MG63 (cell line): ENCODE data around the gene RGPD3. TPM values are rescaled to one million over a fixed set of nuclear protein-coding genes. Genes with fewer than 3 reads are reported as not detected.
"Not testable (repeated sequence)": the region's sequence is repeated elsewhere in the genome, so short reads cannot be mapped to it uniquely, and the experiment has no call there.

Experiments
- DNase-seq: peaks from one replicate; pipeline ENCODE4 v3.0.0-alpha.2; 2020
- H3K27me3 ChIP-seq: fragments of 250-450 bp; sonication (Bioruptor Pico); 2 replicates; pipeline ENCODE4 v1.5.1; 2020; ENCODE audit warnings: mild to moderate bottlenecking, moderate library complexity
- H3K36me3 ChIP-seq: fragments of 250-450 bp; sonication (Bioruptor Pico); 2 replicates; pipeline ENCODE4 v1.5.1; 2020; ENCODE audit warnings: mild to moderate bottlenecking, moderate library complexity
- H3K4me3 ChIP-seq: fragments of 250-450 bp; sonication (Bioruptor Pico); 2 replicates; pipeline ENCODE4 v1.5.1; 2020; ENCODE audit warnings: mild to moderate bottlenecking, moderate library complexity
- H3K9me3 ChIP-seq: fragments of 250-450 bp; sonication (Bioruptor Pico); 2 replicates; pipeline ENCODE4 v1.5.1; 2020; ENCODE audit warnings: mild to moderate bottlenecking, moderate library complexity
- total RNA-seq: library from RNA; depleted of rRNA; stranded (reverse); fragments of >200 nt; shearing (Covaris generic); gene quantifications from 2 replicates; pipeline ENCODE4 v1.2.3, GENCODE V29; 2014; ENCODE audit warnings: low replicate concordance; rRNA removed

The RGPD3 gene
- 0.07 TPM in 2 replicates for total RNA-seq

DNA sequence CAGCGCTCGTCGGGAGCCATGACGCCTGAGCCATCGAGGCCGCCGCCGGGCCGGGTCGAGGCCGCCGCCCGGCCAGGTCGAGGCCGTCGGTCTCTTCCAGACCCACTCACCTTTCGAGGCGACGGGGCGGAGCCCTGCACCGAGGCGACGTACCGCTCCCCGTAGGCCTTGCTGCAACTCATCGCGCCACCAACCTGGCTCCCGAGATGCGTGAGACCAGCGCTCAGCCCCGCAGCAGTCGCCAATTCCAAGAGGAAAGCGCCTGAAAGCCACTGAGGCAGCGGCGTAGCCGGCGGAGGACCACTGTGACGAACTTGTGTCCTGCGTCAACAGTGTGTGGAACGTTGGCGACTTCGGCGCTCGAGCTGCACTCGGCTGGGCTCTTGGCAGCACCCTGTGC, at the start of gene RGPD3:
RGPD3 (minus strand) TSS at position 307 of the 400 bp plus-strand sequence; CDS start at position 182, 125 bp downstream.
- H3K36me3 ChIP-seq, H3K27me3 ChIP-seq, H3K9me3 ChIP-seq, H3K4me3 ChIP-seq, DNase-seq: not testable (repeated sequence)

DNA sequence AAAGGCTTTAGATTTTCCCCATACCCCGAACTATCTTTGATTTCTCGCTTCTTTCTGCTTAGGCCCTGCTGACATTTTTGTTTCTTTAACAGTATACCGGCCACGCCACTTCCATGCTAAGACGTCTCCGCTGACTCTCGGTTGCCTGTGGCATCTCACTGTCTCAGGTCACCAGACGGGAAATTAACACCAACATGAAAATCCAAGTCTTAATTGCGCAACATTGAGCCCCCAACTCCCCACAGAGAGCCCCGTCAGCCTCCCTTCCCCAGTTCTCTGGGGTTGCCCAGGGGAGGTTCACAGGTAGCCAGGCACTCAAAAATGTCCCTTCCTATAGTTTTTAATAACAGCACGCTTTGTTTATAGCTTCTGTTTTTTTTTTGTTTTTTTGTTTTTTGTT, 49.1 kb upstream of the RGPD3 start:
- H3K36me3 ChIP-seq, result no peaks in the 10 kb centered on the region
- H3K9me3 ChIP-seq, result no peaks in the 10 kb centered on the region
- no peak overlapping the region for H3K4me3 ChIP-seq
- no peaks in the 10 kb centered on the region for H3K27me3 ChIP-seq
- no peak for DNase-seq

DNA sequence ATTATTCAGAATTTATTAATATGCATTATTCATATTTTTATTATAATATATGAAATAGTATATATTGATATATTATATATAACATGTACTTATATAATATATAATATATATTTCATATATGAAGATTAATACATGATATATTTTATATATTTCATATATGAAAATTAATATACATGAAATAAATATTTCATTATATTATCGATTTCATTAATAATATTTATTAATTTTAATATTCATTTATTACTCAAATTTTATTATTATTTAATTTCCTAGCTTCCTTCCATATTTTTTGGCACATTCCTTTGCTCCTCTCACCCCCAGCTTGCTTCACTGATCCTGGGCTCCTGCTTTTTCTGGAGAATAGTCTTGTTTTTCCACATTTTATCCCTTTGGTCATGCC, 48.7 kb upstream of the RGPD3 start:
- Histone ChIP-seq H3K9me3 (no peaks in the 10 kb centered on the region), H3K36me3 (no peaks in the 10 kb centered on the region), H3K27me3 (no peaks in the 10 kb centered on the region), H3K4me3 (no peak overlapping the region)
- DNase-seq, result no peak

DNA sequence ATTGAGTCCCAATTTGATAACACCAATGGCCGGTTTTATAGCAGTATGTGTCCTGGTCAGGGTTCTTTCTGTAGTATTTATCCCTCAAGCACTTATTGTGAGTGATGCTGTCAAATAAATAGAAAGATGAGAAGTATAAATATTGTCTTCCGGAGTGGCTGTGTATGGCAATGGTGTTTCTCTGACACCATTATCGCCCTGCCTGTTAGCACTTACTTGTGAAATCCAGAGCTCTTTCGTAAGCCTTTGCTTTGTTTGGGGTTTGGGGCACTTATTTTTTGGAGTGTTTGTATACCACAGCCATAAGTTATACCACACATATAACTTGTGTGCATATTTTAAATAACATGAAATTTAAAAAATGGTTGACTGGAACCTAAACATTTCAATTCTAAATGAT, 48.2 kb upstream of the RGPD3 start:
- H3K9me3 ChIP-seq, result no peaks in the 10 kb centered on the region
- no peak overlapping the region for H3K4me3 ChIP-seq
- DNase-seq, result no peak
- H3K36me3 ChIP-seq, result no peaks in the 10 kb centered on the region
- no peaks in the 10 kb centered on the region for H3K27me3 ChIP-seq

DNA sequence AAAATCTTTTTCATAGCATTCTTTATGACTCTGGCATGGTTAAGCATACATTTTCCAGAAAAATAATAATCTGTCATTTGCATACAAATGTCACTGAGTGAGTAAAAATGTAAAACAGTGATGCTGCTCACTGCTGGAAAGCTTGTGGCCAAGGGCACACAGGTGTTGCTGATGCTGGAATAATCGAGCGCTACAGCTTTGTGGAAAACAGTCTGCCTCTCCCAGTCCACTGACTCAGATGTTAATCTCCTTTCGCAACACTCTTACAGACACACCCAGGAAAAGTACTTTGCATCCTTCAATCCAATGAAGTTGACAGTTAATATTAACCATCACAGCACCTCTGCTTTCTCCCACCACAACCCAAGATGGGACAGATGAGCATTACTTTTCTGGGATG, 46.6 kb upstream of the RGPD3 start:
- H3K4me3 ChIP-seq, DNase-seq, H3K9me3 ChIP-seq, H3K36me3 ChIP-seq, H3K27me3 ChIP-seq: not testable (repeated sequence)

DNA sequence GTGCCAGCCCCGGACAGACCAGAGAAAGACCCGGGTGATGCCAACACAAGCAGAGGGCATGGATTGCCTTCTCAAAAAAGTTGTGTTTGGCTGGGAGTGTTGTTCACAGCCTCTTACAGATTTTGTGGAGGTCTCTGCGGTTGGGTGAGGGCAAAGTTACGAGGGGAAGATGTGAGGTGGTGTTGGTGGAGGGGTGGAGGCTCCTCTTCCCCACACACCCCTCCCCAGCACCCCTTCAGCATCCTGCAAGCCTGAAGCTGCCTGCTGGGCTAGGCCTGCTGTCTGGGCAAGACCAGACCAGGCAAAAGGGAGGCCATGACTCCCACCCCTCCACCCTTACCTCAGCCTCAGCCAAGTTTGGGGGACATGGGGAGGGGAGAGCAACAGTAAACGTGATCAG, 45.2 kb upstream of the RGPD3 start:
- H3K27me3 ChIP-seq, H3K36me3 ChIP-seq, H3K9me3 ChIP-seq, H3K4me3 ChIP-seq, DNase-seq: not testable (repeated sequence)

DNA sequence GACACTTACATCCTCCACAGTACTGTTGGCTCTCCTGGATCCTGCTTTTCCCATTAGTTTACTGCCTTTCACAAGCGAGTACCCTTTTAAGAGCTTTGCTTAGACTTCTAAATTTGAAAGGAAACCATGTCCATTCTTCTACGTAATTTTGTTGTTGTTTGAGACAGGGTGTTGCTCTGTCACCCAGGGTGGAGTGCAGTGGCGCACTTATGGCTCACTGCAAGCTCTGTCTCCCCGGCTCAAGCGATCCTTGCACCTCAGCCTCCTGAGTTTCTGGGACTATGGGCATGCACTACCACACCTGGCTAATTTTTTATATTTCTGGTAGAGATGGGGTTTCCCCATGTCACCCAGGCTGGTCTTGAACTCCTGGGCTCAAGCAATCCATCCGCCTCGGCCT, 43.7 kb upstream of the RGPD3 start:
- H3K27me3 ChIP-seq, H3K9me3 ChIP-seq, DNase-seq, H3K36me3 ChIP-seq, H3K4me3 ChIP-seq: not testable (repeated sequence)

DNA sequence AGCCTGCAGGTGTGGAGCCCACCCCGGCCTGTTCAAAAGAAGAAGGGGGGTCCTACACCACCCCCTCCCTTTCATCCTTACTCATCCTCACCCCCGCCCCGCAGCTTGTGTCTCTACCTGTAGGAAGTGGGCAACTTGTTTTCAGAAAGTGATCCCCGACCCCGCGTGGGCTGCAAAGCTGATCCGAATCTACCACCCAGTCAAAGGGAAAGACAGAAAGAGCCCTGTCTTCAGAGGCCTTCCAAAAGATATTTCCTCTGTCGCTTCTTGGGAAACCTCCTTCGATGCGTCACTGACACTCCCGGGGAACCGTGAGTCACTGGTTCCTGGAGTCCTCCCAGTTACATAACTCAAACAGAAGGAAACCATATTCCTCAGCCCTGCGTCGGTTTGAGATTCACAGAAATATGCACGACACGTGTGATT, 43.3 kb upstream of the RGPD3 start:
- not testable (repeated sequence) for H3K4me3 ChIP-seq, H3K27me3 ChIP-seq, H3K36me3 ChIP-seq, H3K9me3 ChIP-seq
- peak; percentile 81 for DNase-seq

DNA sequence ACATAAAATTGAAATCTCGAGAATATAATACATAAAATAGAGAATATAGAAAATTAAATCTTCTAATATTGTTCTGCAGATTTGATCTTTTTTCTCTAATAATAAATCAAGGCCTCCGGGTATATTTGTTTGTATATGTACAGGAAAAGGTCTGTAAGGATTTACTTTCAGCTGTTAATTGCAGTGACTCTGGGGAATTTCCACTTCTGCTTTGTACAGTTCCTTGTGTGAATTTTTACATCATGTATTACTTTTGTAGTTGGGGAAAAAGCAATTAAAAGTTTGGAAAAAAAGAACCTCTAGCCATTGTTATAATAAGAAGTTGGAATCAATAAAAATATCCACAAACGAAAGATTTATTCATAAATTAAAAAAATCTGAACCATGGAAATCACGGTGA, 42.6 kb upstream of the RGPD3 start:
- not testable (repeated sequence) for H3K27me3 ChIP-seq, H3K4me3 ChIP-seq, DNase-seq, H3K9me3 ChIP-seq, H3K36me3 ChIP-seq

DNA sequence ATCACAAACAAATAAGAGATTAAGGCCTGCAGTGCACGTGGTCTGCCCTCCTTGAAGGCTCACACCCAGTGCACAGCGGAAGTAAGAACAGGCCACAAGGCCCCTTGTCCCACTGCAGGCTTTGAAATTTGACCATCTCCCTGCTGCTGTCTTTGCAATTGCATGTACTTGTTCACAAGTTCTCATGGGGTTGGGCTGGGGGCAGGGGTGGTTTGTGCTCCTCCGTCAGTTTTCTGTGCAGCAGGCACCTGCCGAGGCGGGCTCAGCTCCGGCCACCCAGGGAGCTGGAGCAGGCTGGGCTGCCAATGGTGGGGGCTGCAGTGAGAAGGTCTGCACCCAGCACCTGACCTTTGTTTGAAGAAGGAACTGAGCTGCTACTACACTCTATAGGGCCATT, 41.2 kb upstream of the RGPD3 start:
- H3K27me3 ChIP-seq, H3K4me3 ChIP-seq, H3K36me3 ChIP-seq, DNase-seq, H3K9me3 ChIP-seq: not testable (repeated sequence)

DNA sequence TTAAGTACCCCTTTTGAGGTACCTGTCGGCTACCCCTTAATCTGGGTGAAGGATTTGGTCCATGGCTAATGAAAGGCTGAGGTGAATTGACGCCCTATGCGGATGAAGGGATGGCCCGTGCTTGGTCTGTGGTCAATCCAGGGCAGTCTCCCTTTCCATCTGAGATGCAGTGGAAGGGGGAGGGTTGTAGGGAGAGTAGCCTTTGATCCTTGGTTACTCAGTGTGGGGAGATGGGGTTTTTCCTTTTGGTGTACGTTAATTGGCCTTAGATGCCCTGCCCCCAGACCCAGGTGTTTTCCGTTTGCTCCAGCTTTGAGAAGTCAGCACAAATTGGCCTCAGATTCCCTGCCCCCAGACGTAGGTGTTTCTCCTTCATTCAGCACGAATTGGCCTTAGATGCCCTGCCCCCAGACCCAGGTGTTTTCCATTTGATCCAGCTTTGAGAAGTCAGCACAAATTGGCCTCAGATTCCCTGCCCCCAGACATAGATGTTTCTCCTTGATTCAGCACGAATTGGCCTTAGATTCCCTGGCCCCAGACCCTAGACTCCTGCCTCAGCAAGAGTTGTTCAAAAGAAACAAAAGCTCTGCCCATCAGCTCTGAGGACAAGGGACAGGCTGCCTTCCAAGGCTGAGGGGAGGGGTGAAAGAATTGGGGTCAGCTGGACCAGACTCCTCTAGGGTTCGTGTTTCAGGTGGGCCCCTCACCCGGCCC, 40.6 kb upstream of the RGPD3 start:
- DNase-seq, H3K36me3 ChIP-seq, H3K27me3 ChIP-seq, H3K4me3 ChIP-seq, H3K9me3 ChIP-seq: not testable (repeated sequence)

DNA sequence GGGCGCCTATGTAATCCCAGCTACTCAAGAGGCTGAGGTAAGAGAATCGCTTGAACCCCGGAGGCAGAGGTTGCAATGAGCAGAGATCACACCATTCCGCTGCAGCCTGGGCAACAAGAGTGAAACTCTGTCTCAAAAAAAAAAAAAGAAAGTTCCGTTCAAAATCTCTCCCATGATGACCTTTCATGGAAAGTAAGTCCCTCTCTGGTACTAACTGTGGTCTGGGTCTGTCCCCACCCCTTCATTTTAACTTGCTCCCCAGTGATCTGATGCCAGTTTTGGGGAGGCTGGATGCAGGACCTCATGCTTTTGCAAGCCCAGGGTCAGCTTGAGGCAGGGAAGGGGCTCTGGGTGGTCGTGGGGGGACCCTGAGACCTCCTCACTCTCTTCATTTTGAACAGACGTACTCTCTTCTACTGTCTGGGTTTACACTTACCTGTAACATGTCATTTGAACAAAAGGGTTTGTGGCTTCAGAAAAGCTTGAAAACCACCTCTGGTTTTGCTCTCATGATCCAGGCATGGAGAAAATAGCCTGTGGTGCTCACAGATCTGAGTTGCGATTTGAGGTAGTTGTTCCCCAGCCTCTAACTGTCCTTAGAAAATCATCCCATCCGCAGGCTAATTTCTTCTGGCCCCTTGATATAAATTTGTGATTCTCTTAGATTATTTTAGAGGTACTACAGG, 37.9 kb upstream of the RGPD3 start:
- not testable (repeated sequence) for DNase-seq, H3K36me3 ChIP-seq, H3K4me3 ChIP-seq, H3K27me3 ChIP-seq, H3K9me3 ChIP-seq

DNA sequence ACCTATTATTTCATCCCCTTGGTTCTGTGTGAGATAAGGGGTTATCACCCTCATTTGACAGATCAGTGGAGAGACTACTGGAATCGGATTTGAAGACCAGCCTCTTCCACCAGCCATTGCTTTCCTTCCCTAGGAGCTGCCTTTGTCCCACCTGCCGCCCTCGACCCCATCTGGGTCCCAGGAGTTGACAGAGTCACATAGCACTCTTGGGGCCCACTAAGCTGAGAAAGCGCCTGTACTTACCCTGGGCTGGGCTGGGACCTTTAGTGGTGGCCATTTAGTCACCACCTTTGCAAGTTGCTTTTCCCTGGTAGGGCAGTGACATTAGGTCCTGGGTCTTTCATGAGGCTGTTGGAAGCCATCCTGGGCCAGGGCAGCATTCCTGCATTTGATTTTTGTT, 36.6 kb upstream of the RGPD3 start:
- not testable (repeated sequence) for H3K36me3 ChIP-seq, H3K4me3 ChIP-seq, H3K9me3 ChIP-seq, DNase-seq, H3K27me3 ChIP-seq

DNA sequence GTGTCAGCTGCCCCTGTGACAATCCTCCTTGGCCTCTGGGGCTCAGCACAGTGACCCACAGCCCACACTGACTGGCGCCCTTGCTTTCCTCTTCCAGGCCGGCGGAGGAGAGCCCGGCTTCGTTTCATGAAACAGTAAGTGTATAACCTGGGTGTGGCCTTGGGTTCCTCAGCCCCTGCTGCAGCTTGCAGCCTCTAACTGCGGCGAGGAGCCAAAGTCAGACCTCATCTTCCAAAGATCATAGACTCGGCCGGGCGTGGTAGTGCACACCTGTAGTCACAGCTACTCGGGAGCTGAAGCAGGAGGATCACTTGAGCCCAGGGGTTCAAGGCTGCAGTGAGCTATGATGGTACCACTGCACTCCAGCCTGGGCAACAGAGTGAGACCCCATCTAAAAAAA, 36.0 kb upstream of the RGPD3 start:
- DNase-seq, H3K36me3 ChIP-seq, H3K9me3 ChIP-seq, H3K27me3 ChIP-seq, H3K4me3 ChIP-seq: not testable (repeated sequence)

DNA sequence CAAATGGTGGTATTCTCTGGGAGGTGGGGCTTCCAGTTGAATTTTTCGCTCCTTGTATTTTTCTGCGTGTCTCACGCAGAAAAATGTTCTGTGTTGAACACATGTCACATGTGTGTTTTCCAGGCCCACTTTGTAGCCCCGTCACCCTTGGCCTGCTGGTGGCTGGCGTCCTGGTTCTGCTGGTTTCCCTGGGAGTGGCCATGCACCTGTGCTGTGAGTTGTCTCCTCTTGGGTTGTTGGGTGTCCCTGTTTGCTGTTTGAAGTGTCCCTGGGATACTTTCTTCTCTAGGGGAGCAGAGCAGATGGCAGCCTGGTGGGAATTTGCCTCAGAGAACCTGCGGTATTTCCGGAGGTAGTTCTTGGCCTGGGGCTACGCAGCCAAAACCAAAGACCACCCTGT, 34.1 kb upstream of the RGPD3 start:
- H3K9me3 ChIP-seq, H3K36me3 ChIP-seq, H3K27me3 ChIP-seq, H3K4me3 ChIP-seq, DNase-seq: not testable (repeated sequence)

DNA sequence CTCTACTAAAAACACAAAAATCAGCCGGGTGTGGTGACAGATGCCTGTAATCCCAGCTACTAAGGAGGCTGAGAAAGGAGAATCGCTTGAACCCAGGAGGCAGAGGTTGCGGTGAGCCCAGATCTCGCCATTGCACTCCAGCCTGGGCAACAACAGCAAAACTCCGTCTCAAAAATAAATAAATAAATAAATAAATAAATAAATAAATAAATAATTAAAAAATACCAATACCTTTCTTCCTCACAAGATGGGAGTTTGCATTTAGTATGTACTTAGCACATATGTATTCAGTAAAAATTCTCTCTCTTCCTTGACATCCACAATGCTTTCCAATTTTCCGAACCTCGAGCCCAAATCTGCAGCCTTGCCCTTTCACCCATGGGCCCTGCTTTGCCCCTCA, 32.1 kb upstream of the RGPD3 start:
- H3K36me3 ChIP-seq, H3K9me3 ChIP-seq, H3K27me3 ChIP-seq, H3K4me3 ChIP-seq, DNase-seq: not testable (repeated sequence)

DNA sequence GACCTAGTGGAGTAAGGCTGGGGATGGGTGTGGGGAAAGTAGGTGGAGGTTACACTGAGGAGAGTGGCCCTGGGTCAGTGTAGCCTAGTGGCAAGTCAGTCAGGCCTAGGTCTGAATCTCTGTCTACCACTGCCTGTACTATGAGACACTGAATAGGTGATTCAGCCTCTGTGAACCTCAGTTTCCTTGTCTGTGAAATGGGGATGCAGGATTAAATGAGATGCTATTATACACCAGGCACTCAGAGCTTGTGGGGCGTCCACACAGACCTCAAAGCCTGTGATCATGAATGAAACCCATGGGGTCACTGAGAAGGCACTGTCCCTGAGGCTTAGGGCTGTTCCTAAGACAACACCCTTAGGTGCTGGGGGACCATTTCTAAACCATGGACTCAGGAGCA, 30.3 kb upstream of the RGPD3 start:
- not testable (repeated sequence) for DNase-seq, H3K9me3 ChIP-seq, H3K36me3 ChIP-seq, H3K27me3 ChIP-seq, H3K4me3 ChIP-seq

DNA sequence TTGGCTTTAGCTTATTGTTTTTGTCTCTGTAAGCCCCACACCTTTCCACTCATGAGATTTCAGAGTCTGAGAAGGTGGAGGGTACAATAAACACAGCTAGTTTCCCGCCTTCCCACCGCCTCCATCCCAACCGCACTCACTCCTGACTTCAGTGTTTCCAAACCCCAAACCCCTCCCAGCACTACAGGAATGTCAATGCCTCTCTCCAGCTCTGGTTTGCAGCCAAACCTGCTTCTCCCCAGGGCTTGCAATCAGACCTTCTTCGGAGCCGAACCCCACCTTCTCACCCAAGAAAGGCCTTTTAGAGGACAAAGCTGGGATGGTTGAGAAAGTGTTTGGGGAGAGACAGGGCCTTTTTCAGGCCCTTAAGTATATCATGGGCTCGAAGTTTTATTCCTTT, 24.7 kb upstream of the RGPD3 start:
- not testable (repeated sequence) for DNase-seq, H3K9me3 ChIP-seq, H3K4me3 ChIP-seq, H3K27me3 ChIP-seq, H3K36me3 ChIP-seq
